Kidney (tissue), 14 donors: ENCODE measurements around the gene AACS. TPM values are rescaled to one million over a fixed set of nuclear protein-coding genes. Genes with fewer than 3 reads are reported as not detected.

Source experiments
- DNase-seq, 5 donors: peaks; one replicate each; pipeline ENCODE4 v3.0.0-alpha.2; 2013 to 2020
- FAIRE-seq: peaks from 2 replicates; lab custom pipeline; 2012; peaks lifted over from hg19 to GRCh38; lab: Jason Lieb, UNC
- H3K27ac ChIP-seq, 2 donors: one replicate each; pipeline ENCODE4 v1.7.0; 2013; ENCODE audit warnings: low read depth in 2 of 2, low read length in 2 of 2, inconsistent platforms in 1 of 2
- H3K27me3 ChIP-seq: one replicate; pipeline ENCODE4 v1.7.1; 2013; ENCODE audit warnings: low read length, inconsistent platforms; ENCODE audit not compliant: control insufficient read depth, insufficient read depth
- H3K36me3 ChIP-seq, 3 donors: one replicate each; pipeline versions ENCODE4 v1.7.0 to v1.7.1; 2013; ENCODE audit warnings: low read length in 3 of 3, control low read depth in 1 of 3, inconsistent platforms in 1 of 3; ENCODE audit not compliant: insufficient read depth in 3 of 3, control insufficient read depth in 2 of 3
- H3K4me1 ChIP-seq, 3 donors: one replicate each; pipeline versions ENCODE4 v1.7.0 to v1.7.1; 2013; ENCODE audit warnings: low read length in 3 of 3, inconsistent platforms in 1 of 3, low read depth in 1 of 3; ENCODE audit not compliant: control insufficient read depth in 2 of 3, insufficient read depth in 2 of 3
- H3K4me3 ChIP-seq, 3 donors: one replicate each; pipeline versions ENCODE4 v1.7.0 to v1.8.1; 2013; ENCODE audit warnings: low read length in 3 of 3, control low read depth in 1 of 3, inconsistent platforms in 1 of 3
- H3K9ac ChIP-seq, 3 donors: one replicate each; pipeline versions ENCODE4 v1.7.0 to v1.7.1; 2013; ENCODE audit warnings: low read length in 3 of 3, control low read depth in 1 of 3, inconsistent platforms in 1 of 3
- H3K9me3 ChIP-seq, 3 donors: one replicate each; pipeline versions ENCODE4 v1.7.0 to v1.7.1; 2013; ENCODE audit warnings: low read length in 3 of 3, control low read depth in 1 of 3, inconsistent platforms in 1 of 3; ENCODE audit not compliant: control insufficient read depth in 2 of 3, insufficient read depth in 1 of 3
- intact Hi-C: fragments of 100-400 bp; cut with DNase I; formaldehyde crosslinking; loops from one replicate; pipeline ENCODE4 v1.11.1; 2022
- polyA plus RNA-seq: library from polyadenylated mRNA; stranded (reverse); fragments of 350-450 nt; fragmentation: Illumina TruSeq; extraction: RNeasy Lipid Tissue Mini Kit (QIAGEN cat#74804); gene quantifications from one replicate; pipeline ENCODE4 v1.2.3, GENCODE V29; 2014; ENCODE audit warnings: low read depth, low replicate concordance; ENCODE audit not compliant: insufficient read depth
- total RNA-seq: library from RNA; stranded (reverse); fragmentation: NEBNext Ultra II Directional; extraction: Animal tissue kit (Norgen Biotek cat#: 25700); gene quantifications from one replicate; pipeline ENCODE4 v1.2.1, GENCODE V29; 2021
- TF ChIP-seq, protein P1 (sequence below): IDR thresholded peaks from 3 replicates; pipeline ENCODE4 v1.5.1; 2012; ENCODE audit warnings: mild to moderate bottlenecking, moderate library complexity, borderline replicate concordance; ENCODE audit not compliant: insufficient read depth; ENCODE audit errors: extremely low read depth
- donor health status: control.
- donor health status: control.
- donor health status: control.
- donor health status: control.
- donor health status: control.
- donor health status: DM: yes; HTN: yes; CAD: no.
- donor health status: Normal renal cell carcinoma (clear cell type).

Gene AACS
- total and polyA plus RNA-seq, 2 donors from 2014 or later = 20.9 TPM

GRCh38 chr12:125068391-125068790 lies 3.2 kb downstream of the AACS start:
- TF ChIP-seq, protein P1, sequence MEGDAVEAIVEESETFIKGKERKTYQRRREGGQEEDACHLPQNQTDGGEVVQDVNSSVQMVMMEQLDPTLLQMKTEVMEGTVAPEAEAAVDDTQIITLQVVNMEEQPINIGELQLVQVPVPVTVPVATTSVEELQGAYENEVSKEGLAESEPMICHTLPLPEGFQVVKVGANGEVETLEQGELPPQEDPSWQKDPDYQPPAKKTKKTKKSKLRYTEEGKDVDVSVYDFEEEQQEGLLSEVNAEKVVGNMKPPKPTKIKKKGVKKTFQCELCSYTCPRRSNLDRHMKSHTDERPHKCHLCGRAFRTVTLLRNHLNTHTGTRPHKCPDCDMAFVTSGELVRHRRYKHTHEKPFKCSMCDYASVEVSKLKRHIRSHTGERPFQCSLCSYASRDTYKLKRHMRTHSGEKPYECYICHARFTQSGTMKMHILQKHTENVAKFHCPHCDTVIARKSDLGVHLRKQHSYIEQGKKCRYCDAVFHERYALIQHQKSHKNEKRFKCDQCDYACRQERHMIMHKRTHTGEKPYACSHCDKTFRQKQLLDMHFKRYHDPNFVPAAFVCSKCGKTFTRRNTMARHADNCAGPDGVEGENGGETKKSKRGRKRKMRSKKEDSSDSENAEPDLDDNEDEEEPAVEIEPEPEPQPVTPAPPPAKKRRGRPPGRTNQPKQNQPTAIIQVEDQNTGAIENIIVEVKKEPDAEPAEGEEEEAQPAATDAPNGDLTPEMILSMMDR = no peak
- intact Hi-C loops = no loop called here
- H3K36me3 ChIP-seq = no peaks in the 10 kb centered on the region
- FAIRE-seq (no peak), DNase-seq (no peak)
- H3K4me1 ChIP-seq = peaks cover 0 to 8% (median 0%) of the 10 kb centered on the region in 3 donors
- no peak overlapping the region for H3K9ac ChIP-seq
- H3K27ac ChIP-seq = no peak overlapping the region
- H3K27me3 ChIP-seq = no peaks in the 10 kb centered on the region
- no peak overlapping the region for H3K4me3 ChIP-seq
- no peaks in the 10 kb centered on the region for H3K9me3 ChIP-seq

GRCh38 chr12:125069616-125070015 lies 4.4 kb downstream of the AACS start:
- intact Hi-C loops = no loop called here
- Histone ChIP-seq H3K9me3 (no peaks in the 10 kb centered on the region), H3K4me3 (no peak overlapping the region), H3K27ac (no peak overlapping the region), H3K36me3 (no peaks in the 10 kb centered on the region), H3K27me3 (no peaks in the 10 kb centered on the region), H3K9ac (no peak overlapping the region), H3K4me1 (peaks cover 0 to 8% (median 0%) of the 10 kb centered on the region in 3 donors)
- no peak for DNase-seq
- FAIRE-seq = no peak
- TF ChIP-seq, protein P1 = no peak

DNA sequence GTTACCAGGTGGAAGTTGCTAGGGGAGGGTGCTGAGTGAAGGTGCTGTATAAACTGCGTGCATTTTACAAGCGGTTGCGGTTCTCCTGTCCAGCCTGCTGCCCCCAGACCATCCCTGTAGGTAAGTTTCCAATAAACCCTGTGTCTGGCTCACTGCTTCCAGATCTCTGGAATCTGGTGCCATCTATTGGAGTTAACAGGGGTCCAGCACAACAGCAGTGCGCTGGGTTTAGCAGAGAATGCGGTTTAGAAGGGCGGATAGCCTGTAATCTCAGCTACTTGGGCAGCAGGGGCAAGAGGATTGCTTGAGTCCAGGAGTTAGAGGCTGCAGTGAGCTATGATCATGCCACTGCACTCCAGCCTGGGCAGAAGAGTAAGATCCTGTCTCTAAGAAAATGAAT lies 4.9 kb downstream of the AACS start:
- H3K9ac ChIP-seq = no peak overlapping the region
- TF ChIP-seq, protein P1 = no peak
- peak in 3 of 5 donors; percentile 17 to 50 (median 26) for DNase-seq
- no peaks in the 10 kb centered on the region for H3K9me3 ChIP-seq
- no peak for FAIRE-seq
- H3K4me1 ChIP-seq = peaks cover 0 to 8% (median 0%) of the 10 kb centered on the region in 3 donors
- no peak overlapping the region for H3K27ac ChIP-seq
- H3K36me3 ChIP-seq = no peaks in the 10 kb centered on the region
- H3K27me3 ChIP-seq = no peaks in the 10 kb centered on the region
- H3K4me3 ChIP-seq = no peak overlapping the region
- intact Hi-C loops = no loop called here

DNA sequence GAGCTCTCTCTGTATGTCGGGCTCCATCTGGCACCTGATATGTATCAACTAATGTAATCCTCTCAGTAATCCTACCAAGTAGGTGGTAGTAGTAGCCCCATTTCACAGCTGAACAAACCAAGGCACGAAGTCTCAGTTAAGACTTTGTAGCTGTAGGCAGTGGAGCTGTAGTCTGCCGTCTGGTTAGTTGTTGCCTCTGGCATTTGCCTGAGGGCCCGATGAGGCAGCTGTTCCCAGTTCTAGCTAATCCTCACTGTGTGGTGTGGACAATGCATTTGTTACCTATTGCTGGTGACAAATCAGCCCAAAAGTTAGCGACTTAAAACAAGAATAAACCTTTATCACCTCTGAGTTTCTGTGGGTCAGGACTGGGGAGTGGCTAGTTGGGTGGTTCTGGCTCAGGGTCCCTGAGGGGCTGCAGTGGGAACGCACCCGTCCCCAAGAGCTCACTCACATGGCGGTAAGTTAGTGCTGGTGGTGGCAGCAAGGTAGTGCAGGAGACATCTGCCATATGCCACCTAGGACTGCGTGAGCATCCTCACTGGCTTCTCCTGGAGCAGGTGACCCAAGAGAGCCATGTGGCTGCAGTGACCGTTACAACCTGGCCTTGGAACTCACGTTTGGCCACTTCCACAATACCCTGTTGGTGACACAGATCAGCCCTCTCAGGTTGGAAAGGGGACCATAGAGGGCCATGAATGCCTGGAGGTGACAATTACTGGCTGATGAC lies 5.6 kb downstream of the AACS start:
- H3K36me3 ChIP-seq = no peaks in the 10 kb centered on the region
- TF ChIP-seq, protein P1 = no peak
- H3K27ac ChIP-seq = no peak overlapping the region
- intact Hi-C loops = no loop called here
- DNase-seq (no peak), FAIRE-seq (no peak)
- peaks cover 0 to 5% (median 0%) of the 10 kb centered on the region in 3 donors for H3K4me1 ChIP-seq
- no peaks in the 10 kb centered on the region for H3K27me3 ChIP-seq
- H3K9ac ChIP-seq = no peak overlapping the region
- H3K4me3 ChIP-seq = no peak overlapping the region
- no peaks in the 10 kb centered on the region for H3K9me3 ChIP-seq
